Measurements from ENCODE around the gene PTGES3. TPM values are rescaled to one million over a fixed set of nuclear protein-coding genes. Genes with fewer than 3 reads are reported as not detected.
"Not testable (repeated sequence)": the region's sequence is repeated elsewhere in the genome, so short reads cannot be mapped to it uniquely, and the experiment has no call there.

PTGES3 gene
- total RNA-seq, 1 donor from 2014 or later: 54.1 TPM

DNA sequence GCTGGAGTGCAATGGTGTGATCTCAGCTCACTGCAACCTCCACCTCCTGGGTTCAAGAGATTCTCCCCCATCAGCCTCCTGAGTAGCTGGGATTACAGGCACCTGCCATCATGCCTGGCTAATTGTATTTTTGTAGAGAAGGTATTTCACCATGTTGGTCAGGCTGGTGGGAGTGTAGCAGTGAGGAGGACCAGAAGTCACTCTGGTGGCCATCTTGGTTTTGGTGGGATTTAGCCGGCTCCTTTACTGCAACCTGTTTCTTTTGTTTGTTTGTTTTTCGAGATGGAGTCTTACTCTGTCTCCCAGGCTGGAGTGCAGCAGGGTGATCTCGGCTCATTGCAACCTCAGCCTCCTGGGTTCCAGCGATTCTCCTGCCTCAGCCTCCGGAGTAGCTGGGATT is 16.4 kb upstream of the PTGES3 start:
- DNase-seq: not testable (repeated sequence)

- DNase-seq: no peak
Observed at GRCh38 chr12:56699020-56699661, 11.1 kb upstream of the PTGES3 start.

- no peak for DNase-seq
Observed at GRCh38 chr12:56695327-56696101, 7.4 kb upstream of the PTGES3 start.

- no peak for DNase-seq
Observed at GRCh38 chr12:56694161-56694560, 6.1 kb upstream of the PTGES3 start.

- no peak for DNase-seq
Observed at GRCh38 chr12:56688846-56689109, 694 bp upstream of the PTGES3 start.

DNA sequence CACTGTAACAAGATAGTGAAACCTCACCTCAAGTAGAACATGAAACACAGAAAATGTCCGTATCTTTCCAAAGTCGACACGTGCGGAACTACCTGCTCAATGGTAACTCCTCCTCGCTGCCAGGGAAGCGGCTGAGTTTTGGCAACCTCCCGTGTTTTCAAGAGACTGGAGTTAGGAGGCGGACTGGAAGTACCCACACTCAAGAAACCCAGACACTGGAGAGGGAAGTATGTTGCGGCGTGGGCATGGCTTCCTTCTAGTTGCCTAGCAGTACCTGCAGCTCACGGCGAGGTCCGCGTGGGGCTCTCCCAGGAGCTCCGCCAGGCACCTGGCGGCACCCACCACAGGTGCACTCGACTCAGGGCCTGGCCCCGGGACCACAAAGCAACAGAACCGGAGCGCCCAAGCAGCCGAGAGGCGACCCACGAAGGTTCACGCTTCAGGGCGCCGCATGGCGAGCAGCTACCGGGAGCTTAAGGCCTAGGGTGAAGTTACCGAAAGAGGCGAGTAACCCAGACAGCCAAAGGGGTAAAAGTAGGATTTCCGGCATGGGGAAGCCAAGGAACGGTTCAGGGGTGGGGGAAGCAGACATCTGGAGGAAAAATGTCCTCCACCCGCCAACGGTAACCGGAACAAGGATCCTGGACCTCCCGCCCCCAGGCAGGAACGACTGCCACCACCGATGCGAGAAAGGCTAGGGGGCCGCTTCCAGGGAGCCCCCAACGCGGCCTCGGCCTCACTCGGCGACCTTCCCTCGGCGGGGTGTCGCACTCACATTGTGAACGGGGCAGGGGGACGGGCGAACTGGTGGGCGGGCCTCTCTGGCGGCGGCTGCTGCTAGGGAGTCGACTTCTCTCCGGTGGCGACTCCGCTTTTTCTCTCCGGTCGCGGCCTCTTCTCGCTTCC is 608 bp downstream of the PTGES3 start:
- DNase-seq: peak; percentile 58

- DNase-seq: peak; percentile 10
Observed at GRCh38 chr12:56684745-56685359, 3.2 kb downstream of the PTGES3 start.

- DNase-seq: no peak
Observed at GRCh38 chr12:56682323-56682722, 5.8 kb downstream of the PTGES3 start.

GRCh38 chr12:56679883-56680575 is 8.1 kb downstream of the PTGES3 start:
- DNase-seq: no peak

- no peak for DNase-seq
Observed at GRCh38 chr12:56678852-56679251, 9.2 kb downstream of the PTGES3 start.

DNA sequence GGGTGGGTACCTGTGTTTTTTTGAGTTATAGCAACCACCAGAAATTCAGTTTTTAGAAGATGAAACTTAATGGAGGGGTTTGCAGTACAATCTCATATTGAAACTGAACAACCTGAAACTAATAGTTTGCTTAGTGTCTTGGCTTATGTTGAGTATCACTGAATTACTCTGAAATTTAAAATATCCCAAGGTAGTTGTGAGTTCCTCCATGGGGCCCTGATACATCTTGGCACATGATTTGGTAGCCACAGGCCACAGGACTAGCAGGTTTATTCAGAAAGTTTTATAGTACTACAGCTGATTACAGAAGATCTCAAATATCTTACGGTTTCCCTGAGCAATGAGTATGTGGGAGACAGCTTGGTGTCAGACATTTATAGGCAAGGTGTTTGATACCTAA is 10.4 kb downstream of the PTGES3 start:
- DNase-seq: no peak

DNA sequence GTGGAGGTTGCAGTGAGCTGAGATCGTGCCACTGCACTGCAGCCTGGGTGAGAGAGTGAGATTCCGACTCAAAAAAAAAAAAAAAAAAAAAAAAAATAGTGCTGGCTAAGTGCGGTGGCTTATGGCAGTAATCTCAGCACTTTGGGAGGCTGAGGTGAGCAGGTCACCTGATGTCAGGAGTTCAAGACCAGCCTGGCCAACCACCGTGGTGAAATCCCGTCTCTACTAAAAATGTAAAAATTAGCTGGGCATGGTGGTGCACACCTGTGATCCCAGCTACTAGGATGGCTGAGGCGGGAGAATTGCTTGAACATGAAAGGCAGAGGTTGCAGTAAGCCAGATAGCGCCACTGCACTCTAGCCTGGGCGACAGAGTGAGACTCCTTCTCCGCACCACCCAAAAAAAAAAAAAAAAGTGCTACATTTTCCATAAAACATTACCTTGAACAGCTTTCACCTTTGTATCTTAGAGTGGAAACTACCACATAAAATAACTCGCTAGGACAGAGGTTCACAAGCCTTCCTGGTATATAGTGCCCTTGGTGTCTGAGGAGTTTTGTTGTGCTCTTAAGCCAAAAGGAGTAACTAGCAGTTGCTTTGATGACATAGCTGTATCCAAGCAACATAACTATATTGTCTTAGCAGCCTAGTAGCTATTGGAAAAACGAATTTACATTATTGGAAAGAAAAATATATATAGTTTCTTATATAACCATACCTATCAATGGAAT is 11.1 kb downstream of the PTGES3 start:
- DNase-seq: peak; percentile 21

DNA sequence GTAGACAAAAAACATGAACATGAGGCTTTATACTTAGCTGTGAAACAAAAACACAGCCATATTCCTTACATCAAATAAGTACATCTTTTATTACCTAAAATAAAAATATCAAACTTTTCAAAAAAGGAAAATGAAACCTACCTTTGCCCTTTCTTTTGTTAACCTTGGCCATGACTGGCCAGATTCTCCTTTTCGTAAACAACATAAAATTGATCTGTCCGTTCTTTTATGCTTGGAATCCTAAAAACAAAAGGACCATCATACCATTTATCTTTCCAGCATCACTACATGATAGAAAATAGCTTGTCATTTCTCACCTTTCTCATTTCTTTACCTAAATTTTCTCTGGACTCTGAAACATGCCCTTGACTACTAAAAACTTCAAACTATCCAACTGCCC is 16.5 kb downstream of the PTGES3 start:
- DNase-seq: no peak

- DNase-seq: no peak
Observed at GRCh38 chr12:56670836-56671235, 17.2 kb downstream of the PTGES3 start.

DNA sequence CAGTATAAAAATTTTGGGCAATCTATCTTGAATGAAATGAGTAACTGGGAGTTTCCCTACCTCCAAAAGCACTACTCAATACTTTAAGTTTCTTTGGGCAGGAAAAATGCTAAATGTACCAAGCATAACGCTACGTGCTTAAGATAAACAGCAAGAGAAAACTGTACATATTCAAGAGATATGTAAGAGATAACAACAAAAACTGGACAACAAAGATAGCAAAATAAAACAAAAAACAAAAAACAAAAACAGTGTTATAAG is 20.0 kb downstream of the PTGES3 start:
- no peak for DNase-seq

- no peak for DNase-seq
Observed at GRCh38 chr12:56661979-56662638, 26.0 kb downstream of the PTGES3 start.

- no peak for DNase-seq
Observed at GRCh38 chr12:56661560-56661959, 26.5 kb downstream of the PTGES3 start.

GRCh38 chr12:56658921-56659320 is 29.2 kb downstream of the PTGES3 start:
- no peak for DNase-seq

DNA sequence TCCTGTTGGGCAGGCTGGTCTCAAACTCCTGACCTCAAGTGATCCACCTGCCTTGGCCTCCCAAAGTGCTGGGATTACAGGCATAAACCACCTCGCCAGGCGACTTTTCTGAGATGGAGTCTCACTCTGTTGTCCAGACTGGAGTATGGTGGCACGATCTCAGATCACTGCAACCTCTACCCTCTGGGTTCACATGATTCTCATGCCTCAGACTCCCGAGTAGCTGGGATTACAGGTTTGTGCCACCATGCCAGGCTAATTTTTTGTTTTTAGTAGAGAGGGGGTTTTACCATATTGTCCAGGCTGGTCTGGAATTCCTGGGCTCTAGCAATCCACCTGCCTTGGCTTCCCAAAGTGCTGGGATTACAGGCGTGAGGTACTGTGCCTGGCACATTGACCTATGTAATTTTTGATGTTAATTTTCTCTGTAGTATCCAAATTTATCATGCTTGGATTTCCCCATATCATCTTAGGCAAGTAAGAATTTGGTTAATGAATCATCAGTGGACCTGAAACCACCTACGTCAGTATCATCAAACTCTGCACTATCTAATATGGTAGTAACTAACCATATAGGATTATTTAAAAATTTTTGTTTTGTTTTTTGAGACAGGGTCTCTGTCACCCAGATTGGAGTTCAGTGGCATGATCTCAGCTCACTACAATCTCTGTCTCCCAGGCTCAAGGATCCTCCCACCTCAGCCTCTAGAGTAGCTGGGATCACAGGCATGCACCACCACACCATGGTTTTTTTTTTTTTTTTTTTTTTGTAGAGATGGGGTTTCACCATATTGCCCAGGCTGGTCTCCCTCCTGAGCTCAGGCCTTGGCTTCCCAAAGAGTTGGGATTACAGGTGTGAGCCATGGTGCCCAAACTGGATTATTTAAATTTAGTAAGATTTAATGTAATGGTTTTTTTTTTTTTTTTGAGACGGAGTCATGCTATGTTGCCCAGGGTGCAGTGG is 30.4 kb downstream of the PTGES3 start:
- no peak for DNase-seq

DNA sequence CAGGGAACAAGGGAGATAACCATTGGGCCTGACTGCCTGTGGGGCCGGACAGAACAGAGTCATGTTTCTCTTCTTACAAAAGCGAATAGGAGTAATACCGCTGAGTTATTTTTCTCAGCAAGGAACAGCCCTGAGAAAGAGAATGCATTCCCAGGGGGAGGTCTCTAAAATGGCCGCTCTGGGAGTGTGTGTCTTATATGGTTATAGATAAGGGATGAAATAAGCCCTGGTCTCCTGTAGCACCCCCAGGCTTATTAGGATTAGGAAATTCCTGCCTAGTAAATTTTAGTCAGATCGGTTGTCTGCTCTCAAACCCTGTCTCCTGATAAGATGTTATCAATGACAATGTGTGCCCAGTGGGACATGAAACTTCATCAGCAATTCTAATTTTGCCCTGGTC is 34.3 kb downstream of the PTGES3 start:
- not testable (repeated sequence) for DNase-seq
